ENCODE results near the gene OTOP3. TPM values are rescaled to one million over a fixed set of nuclear protein-coding genes. Genes with fewer than 3 reads are reported as not detected.

OTOP3 gene
- total and polyA plus RNA-seq, 2 of the 4 experiments (the other 2 are of a cell fraction): not detected

GRCh38 chr17:74892013-74892841, 43.5 kb upstream of the OTOP3 start:
- Histone ChIP-seq H3K9me3 (ENCODE audit: control insufficient read depth, insufficient read depth, low read length) (no peaks in the 10 kb centered on the region), H3K4me2 (ENCODE audit: low read depth, low read length) (no peak overlapping the region), H2BK15ac (ENCODE audit: low read depth, low read length) (no peak overlapping the region), H3K36me3 (ENCODE audit: control insufficient read depth, insufficient read depth, low read length) (no peaks in the 10 kb centered on the region), H3K9ac (ENCODE audit: low read depth, low read length) (no peak overlapping the region), H2AK5ac (ENCODE audit: low read depth, low read length) (no peak overlapping the region), H2AFZ (replicated peaks; ENCODE audit: low read length, poor library complexity) (peak overlapping the region; percentile 19), H3K27me3 (ENCODE audit: control insufficient read depth, insufficient read depth, low read length) (peaks cover 82% of the 10 kb centered on the region), H3K18ac (ENCODE audit: low read depth, low read length) (no peak overlapping the region), H3K14ac (replicated peaks; ENCODE audit: low read depth, low read length) (no peak overlapping the region), H3K56ac (ENCODE audit: extremely low read depth, insufficient read depth, low read length) (no peak overlapping the region), H4K20me1 (ENCODE audit: insufficient read depth, low read length) (no peaks in the 10 kb centered on the region), H2BK20ac (ENCODE audit: low read depth, low read length) (no peak overlapping the region), H3K79me1 (ENCODE audit: low read depth in 1 of 2, low read length in 2 of 2) (no peaks in the 10 kb centered on the region), H2AK9ac (replicated peaks; ENCODE audit: low read depth, low read length, poor library complexity) (no peak overlapping the region), H4K8ac (ENCODE audit: low read depth in 2 of 2, low read length in 2 of 2) (no peak overlapping the region), H3K4me3 (ENCODE audit: insufficient read depth, low read depth, low read length) (no peak overlapping the region), H3K4ac (ENCODE audit: low read depth, low read length) (no peak overlapping the region), H3K4me1 (ENCODE audit: control insufficient read depth, insufficient read depth, low read length) (peaks cover 2% of the 10 kb centered on the region; the same call in 1 of the 2 replicates), H3K23ac (ENCODE audit: low read depth, low read length) (no peak overlapping the region), H4K91ac (ENCODE audit: insufficient read depth, low read depth, low read length) (no peak overlapping the region), H3K9me1 (ENCODE audit: insufficient read depth, low read length) (no peaks in the 10 kb centered on the region), H4K5ac (ENCODE audit: low read depth, low read length) (no peak overlapping the region), H3K27ac (ENCODE audit: insufficient read depth, low read length) (no peak overlapping the region), H2BK120ac (ENCODE audit: low read depth, low read length) (no peak overlapping the region), H2BK5ac (ENCODE audit: low read depth, low read length, poor library complexity, severe bottlenecking) (no peak overlapping the region)
- 66% methylated on average over 9 of the region's 20 CpGs; no CpG with 5 or more reads in 1 of the 2 experiments for WGBS, 2 experiments (ENCODE audit: extremely low coverage in 2 of 2, insufficient read length in 1 of 2)
- ATAC-seq (ENCODE audit: low read depth) (no peak), DNase-seq (no peak)
- TF ChIP-seq CEBPB (IDR thresholded peaks at IDR 0.05; ENCODE audit: low read depth, low read length) (no peak), NFE2L2 (IDR thresholded peaks at IDR 0.05; ENCODE audit: low read depth, low read length) (no peak), POLR2A (IDR thresholded peaks at IDR 0.05; ENCODE audit: low read depth, low read length) (no peak)
- dilution Hi-C loops (cut with HindIII; ENCODE audit: low sequenced_read_pairs, unreplicated experiment): no loop called here
- POLR2A ChIA-PET (ENCODE audit: unreplicated experiment): no interaction called here
- intact Hi-C loops (cut with micrococcal nuclease): no loop called here
- CTCF ChIA-PET: no interaction called here
- BruUV-seq (replicated peaks): no TSS peak
- in situ Hi-C loops (cut with MboI; ENCODE audit: low sequenced_read_pairs): no loop called here
